HepG2 (cell line): ENCODE data around the gene ZNF687. TPM values are rescaled to one million over a fixed set of nuclear protein-coding genes. Genes with fewer than 3 reads are reported as not detected.

Experiments used
- ATAC-seq: fragments of 200-7000 bp; cut with Tn5 transposase; 3 replicates; pipeline ENCODE4 v1.9.1; 2020; ENCODE audit warnings: mild to moderate bottlenecking, moderate library complexity
- BruUV-seq: library from RNA; stranded (reverse); fragments of 400-500 nt; replicated peaks from 2 replicates; lab custom pipeline; 2021; lab: Mats Ljungman, UMichigan
- CTCF ChIA-PET: fragments of 300-600 bp; formaldehyde crosslinking; extraction: SDS; loops from one replicate; lab custom pipeline; 2021; ENCODE audit warnings: low total read pairs, inconsistent platforms, low intra/inter-chr PET ratio; lab: Yijun Ruan, JAX
- POLR2A ChIA-PET: fragments of 350-600 bp; sonication (Branson Sonifier 250); formaldehyde crosslinking; loops from one replicate; lab custom pipeline; 2020; ENCODE audit warnings: antibody characterized with exemption, inconsistent platforms; lab: Yijun Ruan, JAX
- DNase-seq: peaks from one replicate; pipeline ENCODE4 v3.0.0-alpha.2; 2015; ENCODE audit warnings: low spot score
- FAIRE-seq: peaks from 3 replicates; lab custom pipeline; 2011; peaks lifted over from hg19 to GRCh38; lab: Jason Lieb, UNC
- H2AFZ ChIP-seq: one replicate; pipeline ENCODE4 v1.6.1; 2011; ENCODE audit warnings: low read length, inconsistent platforms
- H3K27ac ChIP-seq: fragments of 300-600 bp; 3 replicates; pipeline ENCODE4 v1.8.0; 2011; ENCODE audit warnings: mixed run types, mild to moderate bottlenecking, mixed read lengths, low read length, inconsistent platforms; ENCODE audit not compliant: insufficient read depth; ENCODE audit errors: extremely low read length
- H3K27me3 ChIP-seq, 2 experiments: fragments of 200-600 bp in 1 of 2; 2 replicates in 1 of 2; 3 replicates in 1 of 2; pipeline versions ENCODE4 v1.6.0 to v1.8.0; 2011; ENCODE audit warnings: low read length in 2 of 2, mild to moderate bottlenecking in 2 of 2, moderate library complexity in 2 of 2, inconsistent platforms in 1 of 2; ENCODE audit not compliant: insufficient read depth in 2 of 2, control insufficient read depth in 1 of 2
- H3K36me3 ChIP-seq, 2 experiments: fragments of 200-600 bp in 1 of 2; replicated peaks in 1 of 2; 2 replicates in 1 of 2; 3 replicates in 1 of 2; pipeline versions ENCODE4 v1.5.1 to v1.8.0; 2011; ENCODE audit warnings: low read length in 2 of 2, inconsistent platforms in 1 of 2; ENCODE audit not compliant: insufficient read depth in 2 of 2, control insufficient read depth in 1 of 2
- H3K4me1 ChIP-seq: 2 replicates; pipeline ENCODE4 v1.5.1; 2012; ENCODE audit warnings: low read length, inconsistent platforms; ENCODE audit not compliant: insufficient read depth
- H3K4me2 ChIP-seq: 2 replicates; pipeline ENCODE4 v1.6.0; 2011; ENCODE audit warnings: low read depth, low read length, inconsistent platforms
- H3K4me3 ChIP-seq, 3 experiments: fragments of 200-600 bp in 1 of 3; sonication (generic), shearing (Covaris generic) in 1 of 3; replicated peaks in 1 of 3; 2 replicates each; pipeline ENCODE4 v1.5.1; 2011 to 2016; ENCODE audit warnings: low read length in 3 of 3, inconsistent platforms in 2 of 3, low read depth in 2 of 3, mild to moderate bottlenecking in 2 of 3, control low read depth in 1 of 3, mixed read lengths in 1 of 3; ENCODE audit not compliant: insufficient read depth in 1 of 3
- H3K79me2 ChIP-seq: one replicate; pipeline ENCODE4 v1.6.1; 2011; ENCODE audit warnings: low read length, inconsistent platforms; ENCODE audit not compliant: insufficient read depth
- H3K9ac ChIP-seq: 2 replicates; pipeline ENCODE4 v1.6.0; 2011; ENCODE audit warnings: mild to moderate bottlenecking, low read depth, low read length, inconsistent platforms; ENCODE audit not compliant: insufficient read depth
- H3K9me3 ChIP-seq: 2 replicates; pipeline ENCODE4 v1.5.1; 2012; ENCODE audit warnings: mild to moderate bottlenecking, low read length
- H4K20me1 ChIP-seq: 2 replicates; pipeline ENCODE4 v1.6.0; 2011; ENCODE audit warnings: inconsistent platforms, mild to moderate bottlenecking, low read length, moderate library complexity; ENCODE audit not compliant: insufficient read depth
- EEA1 ChIP-seq: sonication (generic); formaldehyde crosslinking; IDR thresholded peaks from 2 replicates; pipeline ENCODE4 v1.5.1; 2020; ENCODE audit warnings: mild to moderate bottlenecking, missing genetic modification reagents, borderline replicate concordance
- HBP1 ChIP-seq: IDR thresholded peaks from 2 replicates; pipeline ENCODE4 v1.6.1; 2016; ENCODE audit warnings: low read depth, control low read depth
- HOXA7 ChIP-seq: sonication (generic); formaldehyde crosslinking; IDR thresholded peaks from 2 replicates; pipeline ENCODE4 v1.8.1; 2022; ENCODE audit warnings: mild to moderate bottlenecking, missing genetic modification reagents, moderate library complexity
- MXD4 ChIP-seq: IDR thresholded peaks from 2 replicates; pipeline ENCODE4 v1.6.1; 2016; ENCODE audit warnings: mild to moderate bottlenecking, missing biosample characterization, missing genetic modification reagents
- POLR2A ChIP-seq, 2 experiments: IDR thresholded peaks; 2 replicates each; pipeline ENCODE4 v1.6.1; 2011; ENCODE audit warnings: low read depth in 2 of 2, low read length in 2 of 2, mild to moderate bottlenecking in 1 of 2, moderate library complexity in 1 of 2; ENCODE audit not compliant: insufficient read depth in 1 of 2
- RAD21 ChIP-seq: fragments of 450-650 bp; formaldehyde crosslinking; IDR thresholded peaks from 2 replicates; pipeline ENCODE4 v1.5.0; 2020; ENCODE audit warnings: mild to moderate bottlenecking
- SCMH1 ChIP-seq: sonication (generic); formaldehyde crosslinking; IDR thresholded peaks from 2 replicates; pipeline ENCODE4 v1.9.0; 2021; ENCODE audit warnings: missing genetic modification reagents, mild to moderate bottlenecking, borderline replicate concordance
- SNAPC4 ChIP-seq: sonication (generic); formaldehyde crosslinking; IDR thresholded peaks from 2 replicates; pipeline ENCODE4 v1.4.0; 2020; ENCODE audit warnings: mild to moderate bottlenecking, missing genetic modification reagents
- TERF1 ChIP-seq: sonication (generic); formaldehyde crosslinking; IDR thresholded peaks from 2 replicates; pipeline ENCODE4 v1.8.0; 2022; ENCODE audit warnings: mild to moderate bottlenecking, missing genetic modification reagents, moderate library complexity
- ZBTB37 ChIP-seq: sonication (generic); formaldehyde crosslinking; IDR thresholded peaks from 2 replicates; pipeline ENCODE4 v1.4.0; 2020; ENCODE audit warnings: mild to moderate bottlenecking, missing genetic modification reagents
- ZNF205 ChIP-seq: IDR thresholded peaks from 2 replicates; pipeline ENCODE4 v1.6.1; 2018; ENCODE audit warnings: missing biosample characterization, missing genetic modification reagents
- ZNF350 ChIP-seq: sonication (generic); formaldehyde crosslinking; IDR thresholded peaks from 2 replicates; pipeline ENCODE4 v1.4.0; 2020; ENCODE audit warnings: mild to moderate bottlenecking, low read depth, missing genetic modification reagents, borderline replicate concordance
- ZNF710 ChIP-seq: sonication (generic); formaldehyde crosslinking; IDR thresholded peaks from 2 replicates; pipeline ENCODE4 v1.5.0; 2020; ENCODE audit warnings: mild to moderate bottlenecking, missing genetic modification reagents, borderline replicate concordance
- ZNF782 ChIP-seq: sonication (generic); formaldehyde crosslinking; IDR thresholded peaks from 2 replicates; pipeline ENCODE4 v1.4.0; 2020; ENCODE audit warnings: missing genetic modification reagents, mild to moderate bottlenecking, borderline replicate concordance
- WGBS: methylation state at CpG from one replicate; pipeline ENCODE4 v1.1.6; 2017; ENCODE audit warnings: low lambda C conversion rate; 5-methylcytosine and 5-hydroxymethylcytosine counted together
- in situ Hi-C: cut with HindIII; loops from 2 replicates; pipeline ENCODE4 v1.10.0; 2017; ENCODE audit warnings: low pct_unique_long_range_greater_than_20kb; ENCODE audit not compliant: extremely low pct_ligation_motif_present
- intact Hi-C: fragments of 100-400 bp; cut with micrococcal nuclease; formaldehyde crosslinking; loops from one replicate; pipeline ENCODE4 v1.10.0; 2022; ENCODE audit not compliant: unreplicated experiment
- polyA plus RNA-seq, 8 experiments: library from polyadenylated mRNA; depleted of rRNA in 3 of 8; stranded (reverse) in 7 of 8; unstranded in 1 of 8; fragments of >200 nt; fragmentation: Illumina TruSeq in 4 of 8; extraction: Trizol in 4 of 8; gene quantifications; 2 replicates each; pipeline versions ENCODE4 v1.2.1 to v1.2.3, GENCODE V29; 2011 to 2016; ENCODE audit warnings: low read depth in 4 of 8, missing spikeins in 1 of 8, mixed read lengths in 1 of 8; ENCODE audit not compliant: insufficient read depth in 1 of 8
- total RNA-seq, 5 experiments: library from RNA; depleted of rRNA; stranded (reverse); fragments of >200 nt; fragmentation: Illumina TruSeq; extraction: Trizol; gene quantifications; 2 replicates each; pipeline ENCODE4 v1.2.3, GENCODE V29; 2016; ENCODE audit warnings: low read depth in 1 of 5

Gene ZNF687
- total and polyA plus RNA-seq, 2 of the 13 experiments (the other 11 are each of a cell fraction or from before 2014, with no cell fraction given) = 14.1 to 16.5 TPM

- 94% methylated on average over 5 of the region's 7 CpGs for WGBS
- POLR2A ChIA-PET = interaction anchor here (1.0 kb wide), 1 partner anchor 14 kb away, joined by 4 read pairs; no protein-coding TSS in a partner anchor
- intact Hi-C loops = no loop called here
- TF ChIP-seq SCMH1 (CRISPR knock-in tag) (no peak), HOXA7 (no peak), ZNF205 (CRISPR knock-in tag) (no peak), SNAPC4 (CRISPR knock-in tag) (no peak), RAD21 (CRISPR knock-in tag) (no peak), HBP1 (CRISPR knock-in tag) (no peak), ZNF710 (CRISPR knock-in tag) (no peak), EEA1 (CRISPR knock-in tag) (no peak), TERF1 (CRISPR knock-in tag) (no peak), ZBTB37 (CRISPR knock-in tag) (no peak), ZNF782 (CRISPR knock-in tag) (no peak), ZNF350 (CRISPR knock-in tag) (no peak), POLR2A (IDR thresholded peaks at IDR 0.05; ENCODE audit: insufficient read depth in 1 of 2, low read depth in 2 of 2, low read length in 2 of 2) (no peak), MXD4 (CRISPR knock-in tag) (no peak)
Observed at GRCh38 chr1:151287341-151287699, 5.2 kb downstream of the ZNF687 start.

More at GRCh38 chr1:151287341-151287699, 5.2 kb downstream of the ZNF687 start:
- no TSS peak for BruUV-seq
- Histone ChIP-seq H3K4me2 (no peak overlapping the region), H3K4me1 (peaks cover 16% of the 10 kb centered on the region), H3K9me3 (no peaks in the 10 kb centered on the region), H3K4me3 (no peak overlapping the region), H4K20me1 (peaks cover 13% of the 10 kb centered on the region; the same call in 1 of the 2 replicates), H3K27me3 (no peaks in the 10 kb centered on the region; a peak in 1 of 5 replicates), H3K27ac (no peak overlapping the region), H3K36me3 (peaks cover 40 to 63% of the 10 kb centered on the region in 2 experiments), H2AFZ (no peak overlapping the region), H3K9ac (no peak overlapping the region), H3K79me2 (peaks cover 32% of the 10 kb centered on the region)
- CTCF ChIA-PET = no interaction called here
- no peak for ATAC-seq
- FAIRE-seq = no peak
- in situ Hi-C loops = no loop called here
- DNase-seq = no peak
